Measurements from ENCODE around the gene ALDH1A2.

Gene ALDH1A2

GRCh38 chr15:58026051-58026450, 39.5 kb downstream of the ALDH1A2 start:
- no peaks in the 10 kb centered on the region for H3K9me3 ChIP-seq (ENCODE audit: control insufficient read depth, low read length)
- WGBS, 2 experiments: 96 to 97% methylated on average over 1 of the region's 1 CpG

GRCh38 chr15:58021332-58022230, 43.9 kb downstream of the ALDH1A2 start:
- no peaks in the 10 kb centered on the region for H3K36me3 ChIP-seq (ENCODE audit: control insufficient read depth, insufficient read depth, low read length)
- H3K4me3 ChIP-seq (ENCODE audit: insufficient read depth, low read depth, low read length): no peak overlapping the region
- H3K27ac ChIP-seq (ENCODE audit: insufficient read depth, low read depth, low read length, poor library complexity, severe bottlenecking): no peak overlapping the region
- H3K9me3 ChIP-seq (ENCODE audit: control insufficient read depth, low read length): no peaks in the 10 kb centered on the region
- H3K4me1 ChIP-seq (ENCODE audit: control insufficient read depth, insufficient read depth, low read length): no peaks in the 10 kb centered on the region
- no peaks in the 10 kb centered on the region for H3K27me3 ChIP-seq (ENCODE audit: control insufficient read depth, insufficient read depth, low read length, poor library complexity, severe bottlenecking)
- 85 to 87% methylated on average over 9 of the region's 9 CpGs for WGBS, 2 experiments

More at GRCh38 chr15:58026051-58026450, 39.5 kb downstream of the ALDH1A2 start:
- H3K4me1 ChIP-seq (ENCODE audit: control insufficient read depth, insufficient read depth, low read length): no peaks in the 10 kb centered on the region
- H3K36me3 ChIP-seq (ENCODE audit: control insufficient read depth, insufficient read depth, low read length): no peaks in the 10 kb centered on the region
- no peaks in the 10 kb centered on the region for H3K27me3 ChIP-seq (ENCODE audit: control insufficient read depth, insufficient read depth, low read length, poor library complexity, severe bottlenecking)
- H3K4me3 ChIP-seq (ENCODE audit: insufficient read depth, low read depth, low read length): no peak overlapping the region
- no peak overlapping the region for H3K27ac ChIP-seq (ENCODE audit: insufficient read depth, low read depth, low read length, poor library complexity, severe bottlenecking)

GRCh38 chr15:58019503-58020376, 45.8 kb downstream of the ALDH1A2 start:
- H3K36me3 ChIP-seq (ENCODE audit: control insufficient read depth, insufficient read depth, low read length): no peaks in the 10 kb centered on the region
- H3K27ac ChIP-seq (ENCODE audit: insufficient read depth, low read depth, low read length, poor library complexity, severe bottlenecking): no peak overlapping the region
- WGBS, 2 experiments: 83 to 89% methylated on average over 4 to 5 of the region's 5 CpGs
- H3K4me1 ChIP-seq (ENCODE audit: control insufficient read depth, insufficient read depth, low read length): no peaks in the 10 kb centered on the region
- H3K4me3 ChIP-seq (ENCODE audit: insufficient read depth, low read depth, low read length): no peak overlapping the region
- H3K9me3 ChIP-seq (ENCODE audit: control insufficient read depth, low read length): no peaks in the 10 kb centered on the region
- no peaks in the 10 kb centered on the region for H3K27me3 ChIP-seq (ENCODE audit: control insufficient read depth, insufficient read depth, low read length, poor library complexity, severe bottlenecking)

GRCh38 chr15:58017869-58018268, 47.6 kb downstream of the ALDH1A2 start:
- Histone ChIP-seq H3K9me3 (ENCODE audit: control insufficient read depth, low read length) (no peaks in the 10 kb centered on the region), H3K4me3 (ENCODE audit: insufficient read depth, low read depth, low read length) (no peak overlapping the region), H3K27me3 (ENCODE audit: control insufficient read depth, insufficient read depth, low read length, poor library complexity, severe bottlenecking) (no peaks in the 10 kb centered on the region), H3K4me1 (ENCODE audit: control insufficient read depth, insufficient read depth, low read length) (no peaks in the 10 kb centered on the region), H3K36me3 (ENCODE audit: control insufficient read depth, insufficient read depth, low read length) (no peaks in the 10 kb centered on the region), H3K27ac (ENCODE audit: insufficient read depth, low read depth, low read length, poor library complexity, severe bottlenecking) (no peak overlapping the region)
- 92 to 100% methylated on average over 1 of the region's 1 CpG for WGBS, 2 experiments

GRCh38 chr15:58016581-58017175, 48.8 kb downstream of the ALDH1A2 start:
- WGBS, 2 experiments: 70% methylated on average over 2 of the region's 2 CpGs; no CpG with 5 or more reads in 1 of the 2 experiments
- Histone ChIP-seq H3K4me1 (ENCODE audit: control insufficient read depth, insufficient read depth, low read length) (no peaks in the 10 kb centered on the region), H3K27me3 (ENCODE audit: control insufficient read depth, insufficient read depth, low read length, poor library complexity, severe bottlenecking) (no peaks in the 10 kb centered on the region), H3K9me3 (ENCODE audit: control insufficient read depth, low read length) (no peaks in the 10 kb centered on the region), H3K36me3 (ENCODE audit: control insufficient read depth, insufficient read depth, low read length) (no peaks in the 10 kb centered on the region), H3K4me3 (ENCODE audit: insufficient read depth, low read depth, low read length) (no peak overlapping the region), H3K27ac (ENCODE audit: insufficient read depth, low read depth, low read length, poor library complexity, severe bottlenecking) (no peak overlapping the region)

- Histone ChIP-seq H3K27me3 (ENCODE audit: control insufficient read depth, insufficient read depth, low read length, poor library complexity, severe bottlenecking) (no peaks in the 10 kb centered on the region), H3K4me3 (ENCODE audit: insufficient read depth, low read depth, low read length) (no peak overlapping the region), H3K9me3 (ENCODE audit: control insufficient read depth, low read length) (no peaks in the 10 kb centered on the region), H3K27ac (ENCODE audit: insufficient read depth, low read depth, low read length, poor library complexity, severe bottlenecking) (no peak overlapping the region), H3K36me3 (ENCODE audit: control insufficient read depth, insufficient read depth, low read length) (no peaks in the 10 kb centered on the region), H3K4me1 (ENCODE audit: control insufficient read depth, insufficient read depth, low read length) (no peaks in the 10 kb centered on the region)
- 92% methylated on average over 1 of the region's 1 CpG; no CpG with 5 or more reads in 1 of the 2 experiments for WGBS, 2 experiments
Measured at GRCh38 chr15:58015565-58015964, 49.9 kb downstream of the ALDH1A2 start.

GRCh38 chr15:58014470-58014869, 51.0 kb downstream of the ALDH1A2 start:
- Histone ChIP-seq H3K36me3 (ENCODE audit: control insufficient read depth, insufficient read depth, low read length) (no peaks in the 10 kb centered on the region), H3K27ac (ENCODE audit: insufficient read depth, low read depth, low read length, poor library complexity, severe bottlenecking) (no peak overlapping the region), H3K4me1 (ENCODE audit: control insufficient read depth, insufficient read depth, low read length) (no peaks in the 10 kb centered on the region), H3K27me3 (ENCODE audit: control insufficient read depth, insufficient read depth, low read length, poor library complexity, severe bottlenecking) (no peaks in the 10 kb centered on the region), H3K9me3 (ENCODE audit: control insufficient read depth, low read length) (no peaks in the 10 kb centered on the region), H3K4me3 (ENCODE audit: insufficient read depth, low read depth, low read length) (no peak overlapping the region)
- 92 to 94% methylated on average over 1 of the region's 1 CpG for WGBS, 2 experiments

GRCh38 chr15:58014040-58014439, 51.5 kb downstream of the ALDH1A2 start:
- no peak overlapping the region for H3K27ac ChIP-seq (ENCODE audit: insufficient read depth, low read depth, low read length, poor library complexity, severe bottlenecking)
- H3K27me3 ChIP-seq (ENCODE audit: control insufficient read depth, insufficient read depth, low read length, poor library complexity, severe bottlenecking): no peaks in the 10 kb centered on the region
- 97 to 98% methylated on average over 3 to 4 of the region's 4 CpGs for WGBS, 2 experiments
- no peaks in the 10 kb centered on the region for H3K36me3 ChIP-seq (ENCODE audit: control insufficient read depth, insufficient read depth, low read length)
- no peak overlapping the region for H3K4me3 ChIP-seq (ENCODE audit: insufficient read depth, low read depth, low read length)
- H3K4me1 ChIP-seq (ENCODE audit: control insufficient read depth, insufficient read depth, low read length): no peaks in the 10 kb centered on the region
- no peaks in the 10 kb centered on the region for H3K9me3 ChIP-seq (ENCODE audit: control insufficient read depth, low read length)

GRCh38 chr15:58010983-58011382, 54.5 kb downstream of the ALDH1A2 start:
- WGBS, 2 experiments: 100% methylated on average over 1 to 2 of the region's 2 CpGs
- Histone ChIP-seq H3K27ac (ENCODE audit: insufficient read depth, low read depth, low read length, poor library complexity, severe bottlenecking) (no peak overlapping the region), H3K4me3 (ENCODE audit: insufficient read depth, low read depth, low read length) (no peak overlapping the region), H3K4me1 (ENCODE audit: control insufficient read depth, insufficient read depth, low read length) (no peaks in the 10 kb centered on the region), H3K27me3 (ENCODE audit: control insufficient read depth, insufficient read depth, low read length, poor library complexity, severe bottlenecking) (no peaks in the 10 kb centered on the region), H3K36me3 (ENCODE audit: control insufficient read depth, insufficient read depth, low read length) (no peaks in the 10 kb centered on the region), H3K9me3 (ENCODE audit: control insufficient read depth, low read length) (no peaks in the 10 kb centered on the region)

GRCh38 chr15:58003810-58004209, 61.7 kb downstream of the ALDH1A2 start:
- Histone ChIP-seq H3K36me3 (ENCODE audit: control insufficient read depth, insufficient read depth, low read length) (no peaks in the 10 kb centered on the region), H3K4me3 (ENCODE audit: insufficient read depth, low read depth, low read length) (no peak overlapping the region), H3K4me1 (ENCODE audit: control insufficient read depth, insufficient read depth, low read length) (no peaks in the 10 kb centered on the region), H3K27ac (ENCODE audit: insufficient read depth, low read depth, low read length, poor library complexity, severe bottlenecking) (no peak overlapping the region), H3K9me3 (ENCODE audit: control insufficient read depth, low read length) (no peaks in the 10 kb centered on the region), H3K27me3 (ENCODE audit: control insufficient read depth, insufficient read depth, low read length, poor library complexity, severe bottlenecking) (no peaks in the 10 kb centered on the region)
- 96 to 99% methylated on average over 3 of the region's 3 CpGs for WGBS, 2 experiments
